ENCODE measurements around the gene SWI5.

The SWI5 gene

GRCh38 chr9:128333451-128333869 is 57.4 kb downstream of the SWI5 start:
- peaks cover 24% of the 10 kb centered on the region for H3K36me3 ChIP-seq (ENCODE audit: control insufficient read depth, low read length)
- H3K79me2 ChIP-seq (ENCODE audit: control insufficient read depth, low read length) = no peaks in the 10 kb centered on the region
- H3K27ac ChIP-seq (ENCODE audit: low read depth, low read length) = no peak overlapping the region
- no peak overlapping the region for H3K4me3 ChIP-seq (ENCODE audit: low read length)
- no peaks in the 10 kb centered on the region for H4K20me1 ChIP-seq (ENCODE audit: control insufficient read depth, insufficient read depth, low read depth, low read length)
- H3K9me2 ChIP-seq (replicated peaks; ENCODE audit: control insufficient read depth, low read length) = no peaks in the 10 kb centered on the region
- no peaks in the 10 kb centered on the region for H3K4me1 ChIP-seq (ENCODE audit: control insufficient read depth, low read length)
- H3F3A ChIP-seq (ENCODE audit: control insufficient read depth, insufficient read depth) = no peaks in the 10 kb centered on the region
- H3K27me3 ChIP-seq (ENCODE audit: control insufficient read depth, low read length) = no peaks in the 10 kb centered on the region
- H3K4me2 ChIP-seq (ENCODE audit: low read length) = no peak overlapping the region
- no peaks in the 10 kb centered on the region for H3K9me3 ChIP-seq (ENCODE audit: control insufficient read depth, insufficient read depth, low read length)
- TF ChIP-seq EZH2phosphoT487 (IDR thresholded peaks at IDR 0.05; ENCODE audit: borderline replicate concordance, low read length) = no peak
- TF ChIP-seq, protein P1, sequence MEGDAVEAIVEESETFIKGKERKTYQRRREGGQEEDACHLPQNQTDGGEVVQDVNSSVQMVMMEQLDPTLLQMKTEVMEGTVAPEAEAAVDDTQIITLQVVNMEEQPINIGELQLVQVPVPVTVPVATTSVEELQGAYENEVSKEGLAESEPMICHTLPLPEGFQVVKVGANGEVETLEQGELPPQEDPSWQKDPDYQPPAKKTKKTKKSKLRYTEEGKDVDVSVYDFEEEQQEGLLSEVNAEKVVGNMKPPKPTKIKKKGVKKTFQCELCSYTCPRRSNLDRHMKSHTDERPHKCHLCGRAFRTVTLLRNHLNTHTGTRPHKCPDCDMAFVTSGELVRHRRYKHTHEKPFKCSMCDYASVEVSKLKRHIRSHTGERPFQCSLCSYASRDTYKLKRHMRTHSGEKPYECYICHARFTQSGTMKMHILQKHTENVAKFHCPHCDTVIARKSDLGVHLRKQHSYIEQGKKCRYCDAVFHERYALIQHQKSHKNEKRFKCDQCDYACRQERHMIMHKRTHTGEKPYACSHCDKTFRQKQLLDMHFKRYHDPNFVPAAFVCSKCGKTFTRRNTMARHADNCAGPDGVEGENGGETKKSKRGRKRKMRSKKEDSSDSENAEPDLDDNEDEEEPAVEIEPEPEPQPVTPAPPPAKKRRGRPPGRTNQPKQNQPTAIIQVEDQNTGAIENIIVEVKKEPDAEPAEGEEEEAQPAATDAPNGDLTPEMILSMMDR (IDR thresholded peaks at IDR 0.05; ENCODE audit: low read depth, low read length, poor library complexity, severe bottlenecking) = no peak

- no peak overlapping the region for H3K4me3 ChIP-seq (ENCODE audit: low read length)
- H3K4me2 ChIP-seq (ENCODE audit: low read length) = no peak overlapping the region
- no peaks in the 10 kb centered on the region for H3K79me2 ChIP-seq (ENCODE audit: control insufficient read depth, low read length)
- H4K20me1 ChIP-seq (ENCODE audit: control insufficient read depth, insufficient read depth, low read depth, low read length) = no peaks in the 10 kb centered on the region
- H3K4me1 ChIP-seq (ENCODE audit: control insufficient read depth, low read length) = peaks cover 5% of the 10 kb centered on the region
- H3K27me3 ChIP-seq (ENCODE audit: control insufficient read depth, low read length) = no peaks in the 10 kb centered on the region
- H3K27ac ChIP-seq (ENCODE audit: low read depth, low read length) = no peak overlapping the region
- peaks cover 18% of the 10 kb centered on the region for H3K36me3 ChIP-seq (ENCODE audit: control insufficient read depth, low read length)
- no peaks in the 10 kb centered on the region for H3K9me2 ChIP-seq (replicated peaks; ENCODE audit: control insufficient read depth, low read length)
- no peaks in the 10 kb centered on the region for H3K9me3 ChIP-seq (ENCODE audit: control insufficient read depth, insufficient read depth, low read length)
- H3F3A ChIP-seq (ENCODE audit: control insufficient read depth, insufficient read depth) = peaks cover 5% of the 10 kb centered on the region; the same call in 1 of the 2 replicates
- no peak for TF ChIP-seq EZH2phosphoT487 (IDR thresholded peaks at IDR 0.05; ENCODE audit: borderline replicate concordance, low read length)
- TF ChIP-seq, protein P1 (IDR thresholded peaks at IDR 0.05; ENCODE audit: low read depth, low read length, poor library complexity, severe bottlenecking) = no peak
Observed at GRCh38 chr9:128335161-128335560, 59.1 kb downstream of the SWI5 start.

GRCh38 chr9:128335914-128336313 is 59.8 kb downstream of the SWI5 start:
- no peak overlapping the region for H3K27ac ChIP-seq (ENCODE audit: low read depth, low read length)
- no peak overlapping the region for H3K4me3 ChIP-seq (ENCODE audit: low read length)
- no peak for TF ChIP-seq EZH2phosphoT487 (IDR thresholded peaks at IDR 0.05; ENCODE audit: borderline replicate concordance, low read length)
- TF ChIP-seq, protein P1 (IDR thresholded peaks at IDR 0.05; ENCODE audit: low read depth, low read length, poor library complexity, severe bottlenecking) = no peak
- H3K27me3 ChIP-seq (ENCODE audit: control insufficient read depth, low read length) = no peaks in the 10 kb centered on the region
- H3K79me2 ChIP-seq (ENCODE audit: control insufficient read depth, low read length) = peaks cover 1% of the 10 kb centered on the region
- H3K36me3 ChIP-seq (ENCODE audit: control insufficient read depth, low read length) = peaks cover 18% of the 10 kb centered on the region
- H3K4me2 ChIP-seq (ENCODE audit: low read length) = no peak overlapping the region
- H3K9me2 ChIP-seq (replicated peaks; ENCODE audit: control insufficient read depth, low read length) = no peaks in the 10 kb centered on the region
- H3F3A ChIP-seq (ENCODE audit: control insufficient read depth, insufficient read depth) = peaks cover 5% of the 10 kb centered on the region; the same call in 1 of the 2 replicates
- no peaks in the 10 kb centered on the region for H4K20me1 ChIP-seq (ENCODE audit: control insufficient read depth, insufficient read depth, low read depth, low read length)
- H3K9me3 ChIP-seq (ENCODE audit: control insufficient read depth, insufficient read depth, low read length) = no peaks in the 10 kb centered on the region
- H3K4me1 ChIP-seq (ENCODE audit: control insufficient read depth, low read length) = peaks cover 5% of the 10 kb centered on the region

Measured in DOHH2 (cell line).